Measurements from ENCODE around the gene BACE1-AS. TPM values are rescaled to one million over a fixed set of nuclear protein-coding genes. Genes with fewer than 3 reads are reported as not detected.
"Not testable (repeated sequence)": the region's sequence is repeated elsewhere in the genome, so short reads cannot be mapped to it uniquely, and the experiment has no call there.

The BACE1-AS gene
- total RNA-seq = 4.8 and 5.7 TPM in 2 replicates

DNA sequence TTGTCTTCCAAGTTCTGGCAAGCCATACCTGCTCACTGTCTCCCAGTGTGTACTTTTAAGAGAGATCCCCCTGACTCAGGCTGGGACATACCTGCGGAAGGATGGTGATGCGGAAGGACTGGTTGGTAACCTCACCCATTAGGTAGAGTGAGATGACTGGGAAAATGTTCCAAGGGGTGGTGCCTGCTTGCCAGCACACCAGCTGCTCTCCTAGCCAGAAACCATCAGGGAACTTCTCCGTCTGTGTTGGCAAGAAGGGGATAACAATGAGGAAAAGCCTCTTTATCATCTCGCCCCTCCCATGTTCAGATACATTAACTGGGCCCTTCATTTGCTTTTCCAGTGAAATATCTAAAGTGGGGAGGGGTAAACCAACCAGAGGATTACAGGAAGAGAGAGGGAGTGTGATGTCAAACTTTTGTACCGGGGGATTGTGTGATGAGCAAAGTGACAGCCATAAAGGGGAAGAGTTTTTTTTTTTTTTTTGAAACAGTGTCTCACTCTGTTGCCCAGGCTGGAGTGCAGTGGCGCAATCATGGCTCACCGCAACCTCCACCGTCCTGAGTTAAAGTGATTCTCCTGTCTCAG, at the start of gene BACE1-AS:
TSS of gene BACE1-AS (plus strand) at position 538 of the 588 bp plus-strand sequence.
- Mint-ChIP-seq H3K9me3 (no peaks in the 10 kb centered on the region), H3K36me3 (ENCODE audit: low read depth) (peaks cover 3% of the 10 kb centered on the region), H3K27ac (no peak within 1 kb of the TSS), H3K4me1 (ENCODE audit: low read depth) (no peaks in the 10 kb centered on the region), H3K4me3 (no peak within 1 kb of the TSS), H3K27me3 (ENCODE audit: insufficient read depth) (no peaks in the 10 kb centered on the region)
- intact Hi-C loops (cut with micrococcal nuclease) = no loop called here
- no peak for DNase-seq (ENCODE audit: low spot score)

DNA sequence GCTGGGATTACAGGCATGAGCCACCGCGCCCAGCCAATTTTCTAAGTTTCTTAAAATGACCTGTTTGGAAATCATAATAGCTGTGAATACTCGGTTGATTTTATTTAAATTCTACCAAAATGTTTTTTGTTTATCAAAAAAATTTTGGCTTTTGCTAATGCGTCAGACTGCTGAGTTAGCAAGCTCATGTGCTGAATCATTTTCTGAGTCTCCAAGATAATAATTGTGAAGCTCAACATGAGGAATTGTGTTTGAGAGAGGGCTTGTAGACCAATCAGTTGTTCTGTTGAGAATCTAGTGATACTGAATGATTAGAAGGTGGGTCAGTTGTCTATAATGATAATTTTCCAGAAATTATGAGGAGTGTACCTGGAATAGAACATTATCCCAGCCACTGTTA, 42.8 kb upstream of the BACE1-AS start:
- H3K4me3 Mint-ChIP-seq = no peak overlapping the region
- DNase-seq (ENCODE audit: low spot score) = no peak

DNA sequence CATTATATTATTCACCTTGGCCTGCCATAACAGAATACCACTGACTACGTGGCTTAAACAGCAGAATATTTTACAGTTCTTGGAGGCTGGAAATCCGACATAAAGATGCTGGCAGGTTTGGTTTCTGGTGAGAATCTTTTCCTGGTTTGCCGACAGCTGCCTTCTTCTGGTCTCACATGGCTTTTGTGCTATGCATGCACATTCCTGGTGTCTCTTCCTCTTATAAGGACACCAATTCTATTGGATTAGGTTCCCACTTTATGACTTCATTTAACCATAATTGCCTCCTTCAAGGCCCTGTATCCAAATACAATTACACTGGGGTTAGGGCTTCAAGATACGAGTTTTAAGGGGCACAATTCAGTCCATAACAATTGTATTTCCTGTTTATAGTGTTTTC, 41.6 kb upstream of the BACE1-AS start:
- DNase-seq (ENCODE audit: low spot score) = no peak
- H3K27me3 Mint-ChIP-seq (ENCODE audit: insufficient read depth) = no peaks in the 10 kb centered on the region
- no peaks in the 10 kb centered on the region for H3K4me1 Mint-ChIP-seq (ENCODE audit: low read depth)
- intact Hi-C loops (cut with micrococcal nuclease) = no loop called here
- H3K4me3 Mint-ChIP-seq = no peak overlapping the region
- H3K36me3 Mint-ChIP-seq (ENCODE audit: low read depth) = peaks cover 35% of the 10 kb centered on the region
- H3K27ac Mint-ChIP-seq = no peak overlapping the region
- no peaks in the 10 kb centered on the region for H3K9me3 Mint-ChIP-seq

More for the DNA sequence above, 42.8 kb upstream of the BACE1-AS start:
- Mint-ChIP-seq H3K9me3 (no peaks in the 10 kb centered on the region), H3K4me1 (ENCODE audit: low read depth) (no peaks in the 10 kb centered on the region), H3K27me3 (ENCODE audit: insufficient read depth) (no peaks in the 10 kb centered on the region), H3K36me3 (ENCODE audit: low read depth) (peaks cover 36% of the 10 kb centered on the region), H3K27ac (no peak overlapping the region)
- intact Hi-C loops (cut with micrococcal nuclease) = no loop called here

DNA sequence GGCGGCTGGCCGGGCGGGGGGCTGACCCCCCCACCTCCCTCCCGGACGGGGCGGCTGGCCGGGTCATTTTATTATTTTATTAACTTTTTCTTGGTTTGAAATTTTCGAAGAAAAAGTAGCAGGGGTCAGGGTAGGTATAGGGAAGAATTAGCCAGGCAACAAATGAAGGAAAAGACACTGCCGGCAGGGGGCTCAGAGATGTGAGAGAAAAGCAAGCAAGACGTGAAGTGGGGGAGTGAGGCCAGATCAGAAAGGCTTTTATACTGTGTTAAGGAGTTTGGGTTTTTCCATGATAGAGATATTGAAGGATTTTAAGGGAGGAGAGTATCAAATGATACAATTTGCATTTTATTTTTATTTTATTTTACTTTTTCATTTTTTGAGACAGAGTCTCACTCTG, 39.6 kb upstream of the BACE1-AS start:
- H3K9me3 Mint-ChIP-seq = no peaks in the 10 kb centered on the region
- H3K27ac Mint-ChIP-seq = no peak overlapping the region
- H3K4me1 Mint-ChIP-seq (ENCODE audit: low read depth) = peaks cover 5% of the 10 kb centered on the region
- H3K27me3 Mint-ChIP-seq (ENCODE audit: insufficient read depth) = no peaks in the 10 kb centered on the region
- no peak overlapping the region for H3K4me3 Mint-ChIP-seq
- intact Hi-C loops (cut with micrococcal nuclease) = no loop called here
- H3K36me3 Mint-ChIP-seq (ENCODE audit: low read depth) = peaks cover 27% of the 10 kb centered on the region
- no peak for DNase-seq (ENCODE audit: low spot score)

DNA sequence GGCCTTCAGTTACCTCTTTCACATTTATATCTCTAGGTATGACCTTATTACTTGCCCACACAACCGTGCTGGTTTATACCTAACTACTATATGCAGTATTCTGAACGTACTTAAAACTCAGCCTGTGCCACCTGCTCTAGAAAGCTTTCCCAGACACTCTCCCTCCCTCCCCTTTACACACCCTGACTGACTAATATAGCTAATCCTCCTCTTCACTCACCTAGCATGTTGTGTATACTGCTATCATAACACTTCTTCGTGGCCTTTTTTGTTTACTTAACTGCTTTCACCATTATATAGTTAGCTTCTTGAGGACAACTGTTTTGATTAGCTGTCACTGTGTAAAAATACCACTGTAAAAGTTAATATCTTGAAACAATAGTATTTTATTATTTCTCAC, 35.2 kb upstream of the BACE1-AS start:
- Mint-ChIP-seq H3K4me3 (no peak overlapping the region), H3K4me1 (ENCODE audit: low read depth) (peaks cover 5% of the 10 kb centered on the region), H3K36me3 (ENCODE audit: low read depth) (peaks cover 18% of the 10 kb centered on the region), H3K27ac (no peak overlapping the region), H3K9me3 (no peaks in the 10 kb centered on the region), H3K27me3 (ENCODE audit: insufficient read depth) (no peaks in the 10 kb centered on the region)
- DNase-seq (ENCODE audit: low spot score) = no peak
- intact Hi-C loops (cut with micrococcal nuclease) = no loop called here

DNA sequence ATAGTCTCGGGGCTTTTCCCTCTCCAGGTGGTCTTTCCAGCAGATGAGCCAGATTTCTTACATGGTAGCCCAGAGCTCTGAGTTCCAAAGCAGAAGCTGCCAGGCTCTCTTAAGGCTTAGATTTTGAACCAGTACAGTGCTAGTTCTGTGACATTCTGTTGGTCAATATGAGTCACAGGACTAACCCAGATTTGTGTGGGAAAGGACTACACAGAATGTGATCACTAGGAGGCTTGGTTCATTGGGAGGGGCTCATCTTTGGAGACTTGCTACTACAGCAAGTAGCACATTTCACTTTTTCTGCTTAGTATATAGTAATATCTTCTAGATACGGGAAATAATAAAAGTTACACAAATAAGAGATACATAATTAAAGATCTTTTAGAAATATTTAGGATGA, 34.6 kb upstream of the BACE1-AS start:
- H3K27ac Mint-ChIP-seq = no peak overlapping the region
- peaks cover 17% of the 10 kb centered on the region for H3K36me3 Mint-ChIP-seq (ENCODE audit: low read depth)
- no peak for DNase-seq (ENCODE audit: low spot score)
- no peaks in the 10 kb centered on the region for H3K9me3 Mint-ChIP-seq
- H3K4me3 Mint-ChIP-seq = no peak overlapping the region
- peaks cover 5% of the 10 kb centered on the region for H3K4me1 Mint-ChIP-seq (ENCODE audit: low read depth)
- intact Hi-C loops (cut with micrococcal nuclease) = no loop called here
- no peaks in the 10 kb centered on the region for H3K27me3 Mint-ChIP-seq (ENCODE audit: insufficient read depth)

DNA sequence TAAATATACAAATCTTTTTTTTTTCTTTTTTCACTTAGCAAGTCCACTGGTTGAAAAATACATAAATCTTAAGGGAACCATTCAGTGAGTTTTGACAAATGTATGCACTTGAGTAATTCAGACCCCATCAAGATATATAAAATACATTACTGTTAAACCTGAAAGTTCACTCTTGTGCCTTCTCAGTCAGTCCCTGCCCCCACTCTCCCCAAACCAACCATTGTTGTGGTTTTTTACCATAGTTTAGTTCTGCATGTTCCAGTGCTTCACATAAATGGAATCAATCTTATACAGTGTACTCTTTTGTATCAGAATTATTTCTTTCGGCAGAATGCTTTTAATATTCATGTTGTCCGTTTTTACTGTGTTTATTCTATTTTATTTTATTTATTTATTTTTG, 32.6 kb upstream of the BACE1-AS start:
- H3K9me3 Mint-ChIP-seq = no peaks in the 10 kb centered on the region
- no peaks in the 10 kb centered on the region for H3K27me3 Mint-ChIP-seq (ENCODE audit: insufficient read depth)

DNA sequence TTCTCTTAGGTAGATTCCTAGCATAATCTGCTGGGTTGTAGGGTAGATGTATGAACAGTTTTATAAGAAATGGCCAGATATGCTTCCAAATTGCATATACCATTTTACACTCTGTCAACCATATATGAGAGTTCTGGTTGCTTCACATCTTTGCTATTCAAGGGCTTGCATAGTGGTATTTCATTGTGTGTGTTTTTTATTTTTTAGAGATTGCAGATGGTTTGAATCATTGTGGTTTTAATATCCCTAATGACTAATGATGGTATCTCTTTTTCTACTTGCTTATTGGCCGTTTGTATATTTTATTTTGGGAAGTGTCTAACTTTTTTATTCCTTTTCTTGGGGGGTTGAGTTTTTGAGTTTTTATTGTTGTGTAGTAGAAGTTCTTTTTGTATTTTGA, 31.7 kb upstream of the BACE1-AS start:
- H3K36me3 Mint-ChIP-seq (ENCODE audit: low read depth) = peaks cover 10% of the 10 kb centered on the region
- H3K4me1 Mint-ChIP-seq (ENCODE audit: low read depth) = peaks cover 5% of the 10 kb centered on the region
- H3K27me3 Mint-ChIP-seq (ENCODE audit: insufficient read depth) = no peaks in the 10 kb centered on the region
- H3K27ac Mint-ChIP-seq = no peak overlapping the region
- no peaks in the 10 kb centered on the region for H3K9me3 Mint-ChIP-seq
- intact Hi-C loops (cut with micrococcal nuclease) = no loop called here
- no peak for DNase-seq (ENCODE audit: low spot score)
- H3K4me3 Mint-ChIP-seq = no peak overlapping the region

More for the DNA sequence above, 32.6 kb upstream of the BACE1-AS start:
- peaks cover 5% of the 10 kb centered on the region for H3K4me1 Mint-ChIP-seq (ENCODE audit: low read depth)
- no peak for DNase-seq (ENCODE audit: low spot score)
- H3K27ac Mint-ChIP-seq = no peak overlapping the region
- peaks cover 12% of the 10 kb centered on the region for H3K36me3 Mint-ChIP-seq (ENCODE audit: low read depth)
- H3K4me3 Mint-ChIP-seq = no peak overlapping the region
- intact Hi-C loops (cut with micrococcal nuclease) = no loop called here

DNA sequence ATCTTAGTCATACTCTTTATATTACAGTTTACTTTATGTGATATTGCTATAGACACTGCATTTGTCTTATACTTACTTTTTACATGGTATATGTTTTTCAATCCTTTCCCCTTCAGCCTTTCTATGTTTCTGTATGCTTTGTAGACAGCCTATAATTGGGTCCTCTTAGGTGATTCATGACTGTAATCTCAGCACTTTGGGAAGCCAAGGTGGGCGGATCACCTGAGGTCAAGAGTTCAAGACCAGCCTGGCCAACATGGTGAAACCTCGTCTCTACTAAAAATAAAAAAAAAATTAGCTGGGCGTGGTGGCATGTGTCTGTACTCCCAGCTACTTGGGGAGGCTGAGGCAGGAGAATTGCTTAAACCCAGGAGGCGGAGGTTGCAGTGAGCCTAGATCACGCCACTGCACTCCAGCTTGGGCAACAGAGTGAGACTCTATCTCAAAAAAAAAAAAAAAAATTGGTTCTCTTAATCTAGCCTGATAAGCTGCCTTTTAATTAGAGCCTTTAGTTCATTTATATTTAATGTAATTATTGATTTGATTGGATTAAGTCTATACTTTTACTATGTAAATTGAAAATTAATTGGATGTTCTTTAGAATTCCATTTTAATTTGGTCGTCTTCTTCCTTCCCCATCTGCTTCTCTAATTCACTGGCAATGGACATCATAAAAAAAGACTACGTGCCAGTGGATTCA, 26.4 kb upstream of the BACE1-AS start:
- H3K27ac Mint-ChIP-seq; H3K4me1 Mint-ChIP-seq (ENCODE audit: low read depth); H3K4me3 Mint-ChIP-seq; DNase-seq (ENCODE audit: low spot score); H3K9me3 Mint-ChIP-seq; H3K27me3 Mint-ChIP-seq (ENCODE audit: insufficient read depth); intact Hi-C loops (cut with micrococcal nuclease); H3K36me3 Mint-ChIP-seq (ENCODE audit: low read depth): not testable (repeated sequence)

DNA sequence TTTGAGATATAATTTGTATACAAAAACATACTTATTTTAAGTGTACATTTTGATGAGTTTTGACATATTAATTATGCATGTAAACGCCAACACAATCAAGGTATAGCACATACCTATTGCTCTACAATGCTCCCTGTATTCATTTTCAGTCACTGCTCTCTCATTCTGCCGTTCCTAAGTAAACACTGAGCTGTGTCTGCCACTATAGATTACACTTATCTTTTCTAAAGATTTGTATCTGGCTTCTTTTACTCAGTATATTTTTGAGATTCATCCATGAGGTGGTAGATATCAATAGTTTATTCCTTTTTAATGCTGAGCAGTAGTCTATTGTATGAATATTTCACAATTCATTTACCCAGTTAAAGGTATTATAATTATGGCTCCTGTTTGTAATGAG, 25.4 kb upstream of the BACE1-AS start:
- Mint-ChIP-seq H3K27me3 (ENCODE audit: insufficient read depth) (no peaks in the 10 kb centered on the region), H3K4me3 (no peak overlapping the region), H3K4me1 (ENCODE audit: low read depth) (no peaks in the 10 kb centered on the region), H3K27ac (no peak overlapping the region), H3K36me3 (ENCODE audit: low read depth) (peaks cover 4% of the 10 kb centered on the region), H3K9me3 (no peaks in the 10 kb centered on the region)
- intact Hi-C loops (cut with micrococcal nuclease) = no loop called here
- DNase-seq (ENCODE audit: low spot score) = no peak

DNA sequence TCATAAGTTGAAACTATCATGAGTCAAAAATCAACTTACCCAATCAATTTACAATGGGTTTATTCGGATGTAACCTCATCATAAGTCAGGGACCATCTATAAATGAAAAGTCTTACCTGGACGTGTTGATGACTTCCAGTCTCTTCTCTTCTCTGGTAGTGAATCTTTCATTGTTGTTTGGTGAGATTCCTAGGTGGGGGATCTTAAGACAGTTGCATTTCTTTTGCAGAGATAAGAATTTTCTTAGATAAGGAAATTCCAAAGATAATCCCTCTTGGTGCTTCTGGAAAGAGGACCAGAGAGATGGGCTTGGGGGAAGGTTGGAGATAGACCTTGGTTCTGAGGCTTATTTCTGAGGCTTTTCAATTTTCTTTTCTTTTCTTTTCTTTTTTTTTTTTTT, 21.3 kb upstream of the BACE1-AS start:
- Mint-ChIP-seq H3K27ac (no peak overlapping the region), H3K4me3 (no peak overlapping the region), H3K27me3 (ENCODE audit: insufficient read depth) (no peaks in the 10 kb centered on the region), H3K36me3 (ENCODE audit: low read depth) (peaks cover 14% of the 10 kb centered on the region), H3K9me3 (no peaks in the 10 kb centered on the region), H3K4me1 (ENCODE audit: low read depth) (no peaks in the 10 kb centered on the region)
- DNase-seq (ENCODE audit: low spot score) = no peak
- intact Hi-C loops (cut with micrococcal nuclease) = no loop called here

DNA sequence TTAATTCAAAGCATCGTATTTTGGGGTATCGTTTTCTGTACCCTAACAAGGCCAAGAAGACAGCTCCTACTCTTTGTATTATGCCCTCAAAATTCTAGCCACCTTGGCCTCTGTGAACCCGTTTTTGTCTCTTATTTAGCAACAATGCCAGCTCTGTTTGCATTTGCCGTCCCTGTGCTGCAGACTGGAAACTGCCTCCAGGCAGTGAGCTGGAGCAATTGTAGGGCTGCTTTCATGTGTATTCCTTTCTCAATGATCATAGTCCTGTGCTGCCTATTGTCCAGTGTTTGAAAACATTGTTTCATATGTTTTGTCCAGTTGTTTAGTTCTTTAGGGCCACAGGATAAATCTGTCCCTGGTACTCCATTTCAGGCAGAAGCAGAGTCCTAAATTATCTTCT, 19.9 kb upstream of the BACE1-AS start:
- H3K27me3 Mint-ChIP-seq (ENCODE audit: insufficient read depth) = no peaks in the 10 kb centered on the region
- peaks cover 15% of the 10 kb centered on the region for H3K36me3 Mint-ChIP-seq (ENCODE audit: low read depth)
- no peak overlapping the region for H3K4me3 Mint-ChIP-seq
- H3K4me1 Mint-ChIP-seq (ENCODE audit: low read depth) = no peaks in the 10 kb centered on the region
- intact Hi-C loops (cut with micrococcal nuclease) = no loop called here
- no peak for DNase-seq (ENCODE audit: low spot score)
- no peak overlapping the region for H3K27ac Mint-ChIP-seq
- no peaks in the 10 kb centered on the region for H3K9me3 Mint-ChIP-seq

DNA sequence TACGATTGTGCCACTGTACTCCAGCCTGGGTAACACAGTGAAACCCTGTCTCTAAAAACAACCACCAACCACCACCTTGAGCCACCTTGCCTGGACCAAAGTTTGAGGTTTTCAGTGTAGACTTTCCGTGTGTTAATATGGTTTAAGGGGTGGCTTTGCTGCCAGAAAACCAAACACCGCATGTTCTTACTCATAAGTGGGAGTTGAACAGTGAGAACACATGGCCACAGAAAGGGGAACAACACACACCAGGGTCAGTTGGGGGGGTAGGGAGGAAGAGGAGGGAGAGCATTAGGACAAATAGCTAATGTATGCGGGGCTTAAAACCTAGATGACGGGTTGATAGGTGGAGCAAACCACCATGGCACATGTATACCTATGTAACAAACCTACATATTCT, 19.0 kb upstream of the BACE1-AS start:
- H3K36me3 Mint-ChIP-seq (ENCODE audit: low read depth) = peaks cover 15% of the 10 kb centered on the region
- H3K27me3 Mint-ChIP-seq (ENCODE audit: insufficient read depth); H3K9me3 Mint-ChIP-seq; H3K27ac Mint-ChIP-seq; H3K4me1 Mint-ChIP-seq (ENCODE audit: low read depth); H3K4me3 Mint-ChIP-seq; DNase-seq (ENCODE audit: low spot score); intact Hi-C loops (cut with micrococcal nuclease): not testable (repeated sequence)
